HepG2 (cell line): ENCODE measurements around the gene TSGA10. TPM values are rescaled to one million over a fixed set of nuclear protein-coding genes. Genes with fewer than 3 reads are reported as not detected.
A peak's percentile ranks its signal among the peaks of the same experiment; 100 is the strongest.

ENCODE experiments used
- ATAC-seq: fragments of 200-7000 bp; cut with Tn5 transposase; 3 replicates; pipeline ENCODE4 v1.9.1; 2020; ENCODE audit warnings: mild to moderate bottlenecking, moderate library complexity
- BruUV-seq: library from RNA; stranded (reverse); fragments of 400-500 nt; replicated peaks from 2 replicates; lab custom pipeline; 2021; lab: Mats Ljungman, UMichigan
- CTCF ChIA-PET: fragments of 300-600 bp; formaldehyde crosslinking; extraction: SDS; loops from one replicate; lab custom pipeline; 2021; ENCODE audit warnings: low total read pairs, inconsistent platforms, low intra/inter-chr PET ratio; lab: Yijun Ruan, JAX
- POLR2A ChIA-PET: fragments of 350-600 bp; sonication (Branson Sonifier 250); formaldehyde crosslinking; loops from one replicate; lab custom pipeline; 2020; ENCODE audit warnings: antibody characterized with exemption, inconsistent platforms; lab: Yijun Ruan, JAX
- DNase-seq: peaks from one replicate; pipeline ENCODE4 v3.0.0-alpha.2; 2015; ENCODE audit warnings: low spot score
- FAIRE-seq: peaks from 3 replicates; lab custom pipeline; 2011; peaks lifted over from hg19 to GRCh38; lab: Jason Lieb, UNC
- H2AFZ ChIP-seq: one replicate; pipeline ENCODE4 v1.6.1; 2011; ENCODE audit warnings: low read length, inconsistent platforms
- H3K27ac ChIP-seq: fragments of 300-600 bp; 3 replicates; pipeline ENCODE4 v1.8.0; 2011; ENCODE audit warnings: mixed run types, mild to moderate bottlenecking, mixed read lengths, low read length, inconsistent platforms; ENCODE audit not compliant: insufficient read depth; ENCODE audit errors: extremely low read length
- H3K27me3 ChIP-seq, 2 experiments: fragments of 200-600 bp in 1 of 2; 2 replicates in 1 of 2; 3 replicates in 1 of 2; pipeline versions ENCODE4 v1.6.0 to v1.8.0; 2011; ENCODE audit warnings: low read length in 2 of 2, mild to moderate bottlenecking in 2 of 2, moderate library complexity in 2 of 2, inconsistent platforms in 1 of 2; ENCODE audit not compliant: insufficient read depth in 2 of 2, control insufficient read depth in 1 of 2
- H3K36me3 ChIP-seq, 2 experiments: fragments of 200-600 bp in 1 of 2; replicated peaks in 1 of 2; 2 replicates in 1 of 2; 3 replicates in 1 of 2; pipeline versions ENCODE4 v1.5.1 to v1.8.0; 2011; ENCODE audit warnings: low read length in 2 of 2, inconsistent platforms in 1 of 2; ENCODE audit not compliant: insufficient read depth in 2 of 2, control insufficient read depth in 1 of 2
- H3K4me1 ChIP-seq: 2 replicates; pipeline ENCODE4 v1.5.1; 2012; ENCODE audit warnings: low read length, inconsistent platforms; ENCODE audit not compliant: insufficient read depth
- H3K4me2 ChIP-seq: 2 replicates; pipeline ENCODE4 v1.6.0; 2011; ENCODE audit warnings: low read depth, low read length, inconsistent platforms
- H3K4me3 ChIP-seq, 3 experiments: fragments of 200-600 bp in 1 of 3; sonication (generic), shearing (Covaris generic) in 1 of 3; replicated peaks in 1 of 3; 2 replicates each; pipeline ENCODE4 v1.5.1; 2011 to 2016; ENCODE audit warnings: low read length in 3 of 3, inconsistent platforms in 2 of 3, low read depth in 2 of 3, mild to moderate bottlenecking in 2 of 3, control low read depth in 1 of 3, mixed read lengths in 1 of 3; ENCODE audit not compliant: insufficient read depth in 1 of 3
- H3K79me2 ChIP-seq: one replicate; pipeline ENCODE4 v1.6.1; 2011; ENCODE audit warnings: low read length, inconsistent platforms; ENCODE audit not compliant: insufficient read depth
- H3K9ac ChIP-seq: 2 replicates; pipeline ENCODE4 v1.6.0; 2011; ENCODE audit warnings: mild to moderate bottlenecking, low read depth, low read length, inconsistent platforms; ENCODE audit not compliant: insufficient read depth
- H3K9me3 ChIP-seq: 2 replicates; pipeline ENCODE4 v1.5.1; 2012; ENCODE audit warnings: mild to moderate bottlenecking, low read length
- H4K20me1 ChIP-seq: 2 replicates; pipeline ENCODE4 v1.6.0; 2011; ENCODE audit warnings: inconsistent platforms, mild to moderate bottlenecking, low read length, moderate library complexity; ENCODE audit not compliant: insufficient read depth
- ATF7 ChIP-seq, 2 experiments: fragments of 450-650 bp in 1 of 2; sonication (generic) in 1 of 2; formaldehyde crosslinking in 1 of 2; IDR thresholded peaks; 2 replicates each; pipeline versions ENCODE4 v1.4.0 to v1.6.1; 2016 to 2020; ENCODE audit warnings: antibody characterized with exemption in 1 of 2, mild to moderate bottlenecking in 1 of 2, missing genetic modification reagents in 1 of 2
- BCL6 ChIP-seq: IDR thresholded peaks from 2 replicates; pipeline ENCODE4 v1.6.1; 2016; ENCODE audit warnings: missing genetic modification reagents, missing compliant biosample characterization
- MATR3 ChIP-seq: sonication (generic); formaldehyde crosslinking; IDR thresholded peaks from 2 replicates; pipeline ENCODE4 v1.4.0; 2020; ENCODE audit warnings: missing genetic modification reagents
- ZNF749 ChIP-seq: sonication (generic); formaldehyde crosslinking; IDR thresholded peaks from 2 replicates; pipeline ENCODE4 v1.8.0; 2022; ENCODE audit warnings: mild to moderate bottlenecking, missing genetic modification reagents, moderate library complexity, borderline replicate concordance
- WGBS: methylation state at CpG from one replicate; pipeline ENCODE4 v1.1.6; 2017; ENCODE audit warnings: low lambda C conversion rate; 5-methylcytosine and 5-hydroxymethylcytosine counted together
- in situ Hi-C: cut with HindIII; loops from 2 replicates; pipeline ENCODE4 v1.10.0; 2017; ENCODE audit warnings: low pct_unique_long_range_greater_than_20kb; ENCODE audit not compliant: extremely low pct_ligation_motif_present
- intact Hi-C: fragments of 100-400 bp; cut with micrococcal nuclease; formaldehyde crosslinking; loops from one replicate; pipeline ENCODE4 v1.10.0; 2022; ENCODE audit not compliant: unreplicated experiment
- polyA plus RNA-seq, 8 experiments: library from polyadenylated mRNA; depleted of rRNA in 3 of 8; stranded (reverse) in 7 of 8; unstranded in 1 of 8; fragments of >200 nt; fragmentation: Illumina TruSeq in 4 of 8; extraction: Trizol in 4 of 8; gene quantifications; 2 replicates each; pipeline versions ENCODE4 v1.2.1 to v1.2.3, GENCODE V29; 2011 to 2016; ENCODE audit warnings: low read depth in 4 of 8, missing spikeins in 1 of 8, mixed read lengths in 1 of 8; ENCODE audit not compliant: insufficient read depth in 1 of 8
- total RNA-seq, 5 experiments: library from RNA; depleted of rRNA; stranded (reverse); fragments of >200 nt; fragmentation: Illumina TruSeq; extraction: Trizol; gene quantifications; 2 replicates each; pipeline ENCODE4 v1.2.3, GENCODE V29; 2016; ENCODE audit warnings: low read depth in 1 of 5
- TF ChIP-seq, protein P1 (sequence below): sonication (generic); formaldehyde crosslinking; IDR thresholded peaks from 2 replicates; pipeline ENCODE4 v1.4.0; 2020; ENCODE audit warnings: mild to moderate bottlenecking, low read depth, missing genetic modification reagents
- TF ChIP-seq, protein P2 (sequence below): sonication (generic); formaldehyde crosslinking; IDR thresholded peaks from 2 replicates; pipeline ENCODE4 v1.5.0; 2020; ENCODE audit warnings: mild to moderate bottlenecking, missing genetic modification reagents, borderline replicate concordance

Gene TSGA10
- total and polyA plus RNA-seq, 2 of the 13 experiments (the other 11 are each of a cell fraction or from before 2014, with no cell fraction given): 4.7 to 13.1 TPM

DNA sequence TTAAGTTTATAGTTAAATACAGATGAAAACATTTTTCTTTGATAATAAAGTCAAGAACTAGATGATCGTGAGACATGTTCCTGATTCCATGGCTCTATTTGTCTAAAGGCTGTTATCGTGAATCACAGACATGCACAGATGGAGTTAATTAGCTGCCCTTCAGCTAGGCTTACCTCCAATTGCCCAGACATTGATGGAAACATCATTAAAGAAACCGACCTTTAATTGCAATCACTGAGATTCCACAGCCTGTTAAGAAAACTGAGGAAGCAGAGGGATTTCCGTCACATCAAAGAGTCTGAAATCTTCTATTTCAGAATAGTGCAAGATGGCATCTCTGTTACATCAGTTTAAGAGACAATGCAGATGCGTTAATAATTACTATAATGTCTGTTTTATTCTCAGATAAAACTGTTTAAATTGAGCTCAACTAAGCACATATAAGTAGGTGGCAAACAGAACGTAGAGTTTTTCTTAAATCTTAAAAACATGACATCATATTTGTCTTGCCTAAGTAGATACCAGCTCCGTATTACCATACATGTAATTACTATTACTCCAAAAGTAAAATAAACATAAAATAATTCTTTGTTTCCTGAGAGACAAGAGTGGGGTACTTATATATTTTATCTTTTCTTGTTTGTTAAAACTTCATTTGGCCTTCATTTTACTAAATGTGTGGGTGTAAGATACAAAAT, 194.8 kb downstream of the TSGA10 start:
- no peak overlapping the region for H3K4me2 ChIP-seq
- ATAC-seq (no peak), DNase-seq (no peak), FAIRE-seq (no peak)
- H3K4me1 ChIP-seq: no peaks in the 10 kb centered on the region
- POLR2A ChIA-PET: no interaction called here
- H3K36me3 ChIP-seq: no peaks in the 10 kb centered on the region
- H3K4me3 ChIP-seq: no peak overlapping the region
- no peak overlapping the region for H3K27ac ChIP-seq
- CTCF ChIA-PET: no interaction called here
- H4K20me1 ChIP-seq: no peaks in the 10 kb centered on the region
- intact Hi-C loops (no loop called here), in situ Hi-C loops (no loop called here)
- no TSS peak for BruUV-seq
- H2AFZ ChIP-seq: no peak overlapping the region
- no peaks in the 10 kb centered on the region for H3K79me2 ChIP-seq
- WGBS: 16% methylated on average over 7 of the region's 7 CpGs
- no peaks in the 10 kb centered on the region for H3K9me3 ChIP-seq
- H3K9ac ChIP-seq: no peak overlapping the region
- 0 out of 5 replicates have a peak, but pooled peaks cover 0 to 3% of the 10 kb centered on the region in 2 experiments for H3K27me3 ChIP-seq
- TF ChIP-seq, protein P1, sequence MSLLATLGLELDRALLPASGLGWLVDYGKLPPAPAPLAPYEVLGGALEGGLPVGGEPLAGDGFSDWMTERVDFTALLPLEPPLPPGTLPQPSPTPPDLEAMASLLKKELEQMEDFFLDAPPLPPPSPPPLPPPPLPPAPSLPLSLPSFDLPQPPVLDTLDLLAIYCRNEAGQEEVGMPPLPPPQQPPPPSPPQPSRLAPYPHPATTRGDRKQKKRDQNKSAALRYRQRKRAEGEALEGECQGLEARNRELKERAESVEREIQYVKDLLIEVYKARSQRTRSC (CRISPR knock-in tag): no peak
- TF ChIP-seq ZNF749 (CRISPR knock-in tag): no peak
- TF ChIP-seq, protein P2, sequence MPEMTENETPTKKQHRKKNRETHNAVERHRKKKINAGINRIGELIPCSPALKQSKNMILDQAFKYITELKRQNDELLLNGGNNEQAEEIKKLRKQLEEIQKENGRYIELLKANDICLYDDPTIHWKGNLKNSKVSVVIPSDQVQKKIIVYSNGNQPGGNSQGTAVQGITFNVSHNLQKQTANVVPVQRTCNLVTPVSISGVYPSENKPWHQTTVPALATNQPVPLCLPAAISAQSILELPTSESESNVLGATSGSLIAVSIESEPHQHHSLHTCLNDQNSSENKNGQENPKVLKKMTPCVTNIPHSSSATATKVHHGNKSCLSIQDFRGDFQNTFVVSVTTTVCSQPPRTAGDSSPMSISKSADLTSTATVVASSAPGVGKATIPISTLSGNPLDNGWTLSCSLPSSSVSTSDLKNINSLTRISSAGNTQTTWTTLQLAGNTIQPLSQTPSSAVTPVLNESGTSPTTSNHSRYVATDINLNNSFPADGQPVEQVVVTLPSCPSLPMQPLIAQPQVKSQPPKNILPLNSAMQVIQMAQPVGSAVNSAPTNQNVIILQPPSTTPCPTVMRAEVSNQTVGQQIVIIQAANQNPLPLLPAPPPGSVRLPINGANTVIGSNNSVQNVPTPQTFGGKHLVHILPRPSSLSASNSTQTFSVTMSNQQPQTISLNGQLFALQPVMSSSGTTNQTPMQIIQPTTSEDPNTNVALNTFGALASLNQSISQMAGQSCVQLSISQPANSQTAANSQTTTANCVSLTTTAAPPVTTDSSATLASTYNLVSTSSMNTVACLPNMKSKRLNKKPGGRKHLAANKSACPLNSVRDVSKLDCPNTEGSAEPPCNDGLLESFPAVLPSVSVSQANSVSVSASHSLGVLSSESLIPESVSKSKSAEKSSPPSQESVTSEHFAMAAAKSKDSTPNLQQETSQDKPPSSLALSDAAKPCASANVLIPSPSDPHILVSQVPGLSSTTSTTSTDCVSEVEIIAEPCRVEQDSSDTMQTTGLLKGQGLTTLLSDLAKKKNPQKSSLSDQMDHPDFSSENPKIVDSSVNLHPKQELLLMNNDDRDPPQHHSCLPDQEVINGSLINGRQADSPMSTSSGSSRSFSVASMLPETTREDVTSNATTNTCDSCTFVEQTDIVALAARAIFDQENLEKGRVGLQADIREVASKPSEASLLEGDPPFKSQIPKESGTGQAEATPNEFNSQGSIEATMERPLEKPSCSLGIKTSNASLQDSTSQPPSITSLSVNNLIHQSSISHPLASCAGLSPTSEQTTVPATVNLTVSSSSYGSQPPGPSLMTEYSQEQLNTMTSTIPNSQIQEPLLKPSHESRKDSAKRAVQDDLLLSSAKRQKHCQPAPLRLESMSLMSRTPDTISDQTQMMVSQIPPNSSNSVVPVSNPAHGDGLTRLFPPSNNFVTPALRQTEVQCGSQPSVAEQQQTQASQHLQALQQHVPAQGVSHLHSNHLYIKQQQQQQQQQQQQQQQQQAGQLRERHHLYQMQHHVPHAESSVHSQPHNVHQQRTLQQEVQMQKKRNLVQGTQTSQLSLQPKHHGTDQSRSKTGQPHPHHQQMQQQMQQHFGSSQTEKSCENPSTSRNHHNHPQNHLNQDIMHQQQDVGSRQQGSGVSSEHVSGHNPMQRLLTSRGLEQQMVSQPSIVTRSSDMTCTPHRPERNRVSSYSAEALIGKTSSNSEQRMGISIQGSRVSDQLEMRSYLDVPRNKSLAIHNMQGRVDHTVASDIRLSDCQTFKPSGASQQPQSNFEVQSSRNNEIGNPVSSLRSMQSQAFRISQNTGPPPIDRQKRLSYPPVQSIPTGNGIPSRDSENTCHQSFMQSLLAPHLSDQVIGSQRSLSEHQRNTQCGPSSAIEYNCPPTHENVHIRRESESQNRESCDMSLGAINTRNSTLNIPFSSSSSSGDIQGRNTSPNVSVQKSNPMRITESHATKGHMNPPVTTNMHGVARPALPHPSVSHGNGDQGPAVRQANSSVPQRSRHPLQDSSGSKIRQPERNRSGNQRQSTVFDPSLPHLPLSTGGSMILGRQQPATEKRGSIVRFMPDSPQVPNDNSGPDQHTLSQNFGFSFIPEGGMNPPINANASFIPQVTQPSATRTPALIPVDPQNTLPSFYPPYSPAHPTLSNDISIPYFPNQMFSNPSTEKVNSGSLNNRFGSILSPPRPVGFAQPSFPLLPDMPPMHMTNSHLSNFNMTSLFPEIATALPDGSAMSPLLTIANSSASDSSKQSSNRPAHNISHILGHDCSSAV (CRISPR knock-in tag): no peak
- no peak for TF ChIP-seq MATR3
- no peak for TF ChIP-seq BCL6 (CRISPR knock-in tag)
- peak; percentile 78 for TF ChIP-seq ATF7 (IDR thresholded peaks at IDR 0.05)
- no peak for TF ChIP-seq ATF7 (CRISPR knock-in tag; IDR thresholded peaks at IDR 0.05)
